OCI-LY1 (cell line): Measurements from ENCODE around the gene DOCK7.
"Not testable (repeated sequence)": the region's sequence is repeated elsewhere in the genome, so short reads cannot be mapped to it uniquely, and the experiment has no call there.

Source experiments
- H2AFZ ChIP-seq: fragments of 200-600 bp; sonication (generic), shearing (Covaris generic); 2 replicates; pipeline ENCODE4 v1.6.0; 2014; ENCODE audit warnings: antibody characterized with exemption, mild to moderate bottlenecking, low read length
- H3F3A ChIP-seq: fragments of 200-600 bp; sonication (generic), shearing (Covaris generic); 2 replicates; pipeline ENCODE4 v1.6.0; 2014; ENCODE audit warnings: mild to moderate bottlenecking, antibody characterized with exemption, low read length, moderate library complexity; ENCODE audit not compliant: insufficient read depth
- H3K27ac ChIP-seq: fragments of 200-600 bp; sonication (generic); 2 replicates; pipeline ENCODE4 v1.5.1; 2014; ENCODE audit warnings: low read length, mixed run types, mild to moderate bottlenecking, low read depth; ENCODE audit not compliant: poor library complexity, severe bottlenecking
- H3K27me3 ChIP-seq: fragments of 200-600 bp; sonication (generic); 2 replicates; pipeline ENCODE4 v1.6.0; 2014; ENCODE audit warnings: antibody characterized with exemption, mild to moderate bottlenecking, low read length, moderate library complexity; ENCODE audit not compliant: insufficient read depth
- H3K36me3 ChIP-seq: fragments of 200-600 bp; sonication (generic); 2 replicates; pipeline ENCODE4 v1.6.1; 2014; ENCODE audit warnings: mild to moderate bottlenecking, antibody characterized with exemption, low read length, moderate library complexity, mixed read lengths; ENCODE audit not compliant: insufficient read depth
- H3K4me1 ChIP-seq: fragments of 200-600 bp; sonication (generic); 2 replicates; pipeline ENCODE4 v1.5.1; 2014; ENCODE audit warnings: mild to moderate bottlenecking, low read length, moderate library complexity; ENCODE audit not compliant: insufficient read depth, severe bottlenecking
- H3K4me2 ChIP-seq: fragments of 200-600 bp; sonication (generic), shearing (Covaris generic); 2 replicates; pipeline ENCODE4 v1.6.1; 2014; ENCODE audit warnings: low read length
- H3K4me3 ChIP-seq: fragments of 200-600 bp; sonication (generic); 2 replicates; pipeline ENCODE4 v1.5.1; 2014; ENCODE audit warnings: low read length, low read depth, mild to moderate bottlenecking, mixed read lengths; ENCODE audit not compliant: poor library complexity, severe bottlenecking
- H3K79me2 ChIP-seq: fragments of 200-600 bp; shearing (Covaris generic); 2 replicates; pipeline ENCODE4 v1.6.1; 2016; ENCODE audit warnings: mixed run types, low read length, mixed read lengths; ENCODE audit not compliant: insufficient read depth
- H3K9ac ChIP-seq: fragments of 200-600 bp; sonication (generic), shearing (Covaris generic); 2 replicates; pipeline ENCODE4 v1.6.1; 2014; ENCODE audit warnings: mild to moderate bottlenecking, low read length, mixed read lengths
- H3K9me2 ChIP-seq: fragments of 200-600 bp; sonication (generic), shearing (Covaris generic); 2 replicates; pipeline ENCODE4 v1.6.1; 2014; ENCODE audit warnings: low read depth, mild to moderate bottlenecking, low read length, mixed read lengths
- H3K9me3 ChIP-seq: fragments of 200-600 bp; shearing (Covaris generic); 2 replicates; pipeline ENCODE4 v1.6.1; 2014; ENCODE audit warnings: low read length, mixed read lengths
- H4K20me1 ChIP-seq: fragments of 200-600 bp; sonication (generic), shearing (Covaris generic); 2 replicates; pipeline ENCODE4 v1.6.0; 2016; ENCODE audit warnings: mild to moderate bottlenecking, low read length; ENCODE audit not compliant: insufficient read depth
- EZH2 ChIP-seq: fragments of 200-600 bp; sonication (generic), shearing (Covaris generic); IDR thresholded peaks from 2 replicates; pipeline ENCODE4 v1.8.0; 2017; ENCODE audit warnings: borderline replicate concordance, mixed run types, mild to moderate bottlenecking, antibody characterized with exemption, low read length, moderate library complexity, mixed read lengths
- TF ChIP-seq, protein P1 (sequence below): fragments of 200-600 bp; sonication (generic), shearing (Covaris generic); IDR thresholded peaks from 2 replicates; pipeline ENCODE4 v1.5.1; 2017; ENCODE audit warnings: mild to moderate bottlenecking, antibody characterized with exemption, low read length, moderate library complexity, mixed read lengths

DOCK7 gene

DNA sequence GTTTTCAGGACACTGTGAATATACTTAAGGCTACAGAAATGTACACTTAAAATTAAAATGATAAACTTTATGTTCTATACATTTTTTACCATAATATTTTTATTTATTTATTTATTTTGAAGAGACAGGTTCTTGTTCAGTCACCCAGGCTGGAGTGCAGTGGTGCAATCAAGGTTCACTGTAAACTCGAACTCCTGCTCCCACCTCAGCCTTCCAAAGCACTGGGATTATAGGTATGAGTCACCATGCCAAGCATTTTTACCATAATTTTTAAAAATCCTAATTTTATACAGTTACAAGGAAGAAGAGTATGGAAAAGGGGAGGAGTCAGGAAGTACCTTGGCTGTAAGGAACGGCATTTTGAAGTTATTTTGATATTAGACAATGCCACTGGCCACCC, 114.5 kb downstream of the DOCK7 start:
- Histone ChIP-seq H3K4me3 (no peak overlapping the region), H3K36me3 (no peaks in the 10 kb centered on the region), H3K4me2 (no peak overlapping the region), H3K79me2 (no peaks in the 10 kb centered on the region), H3K27ac (no peak overlapping the region), H3K27me3 (no peaks in the 10 kb centered on the region), H3K4me1 (no peaks in the 10 kb centered on the region), H3K9ac (no peak overlapping the region), H3K9me3 (peaks cover 2% of the 10 kb centered on the region; the same call in 1 of the 2 replicates), H3F3A (no peaks in the 10 kb centered on the region), H4K20me1 (no peaks in the 10 kb centered on the region), H3K9me2 (no peaks in the 10 kb centered on the region), H2AFZ (no peak overlapping the region)
- TF ChIP-seq EZH2: no peak
- TF ChIP-seq, protein P1, sequence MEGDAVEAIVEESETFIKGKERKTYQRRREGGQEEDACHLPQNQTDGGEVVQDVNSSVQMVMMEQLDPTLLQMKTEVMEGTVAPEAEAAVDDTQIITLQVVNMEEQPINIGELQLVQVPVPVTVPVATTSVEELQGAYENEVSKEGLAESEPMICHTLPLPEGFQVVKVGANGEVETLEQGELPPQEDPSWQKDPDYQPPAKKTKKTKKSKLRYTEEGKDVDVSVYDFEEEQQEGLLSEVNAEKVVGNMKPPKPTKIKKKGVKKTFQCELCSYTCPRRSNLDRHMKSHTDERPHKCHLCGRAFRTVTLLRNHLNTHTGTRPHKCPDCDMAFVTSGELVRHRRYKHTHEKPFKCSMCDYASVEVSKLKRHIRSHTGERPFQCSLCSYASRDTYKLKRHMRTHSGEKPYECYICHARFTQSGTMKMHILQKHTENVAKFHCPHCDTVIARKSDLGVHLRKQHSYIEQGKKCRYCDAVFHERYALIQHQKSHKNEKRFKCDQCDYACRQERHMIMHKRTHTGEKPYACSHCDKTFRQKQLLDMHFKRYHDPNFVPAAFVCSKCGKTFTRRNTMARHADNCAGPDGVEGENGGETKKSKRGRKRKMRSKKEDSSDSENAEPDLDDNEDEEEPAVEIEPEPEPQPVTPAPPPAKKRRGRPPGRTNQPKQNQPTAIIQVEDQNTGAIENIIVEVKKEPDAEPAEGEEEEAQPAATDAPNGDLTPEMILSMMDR: no peak

DNA sequence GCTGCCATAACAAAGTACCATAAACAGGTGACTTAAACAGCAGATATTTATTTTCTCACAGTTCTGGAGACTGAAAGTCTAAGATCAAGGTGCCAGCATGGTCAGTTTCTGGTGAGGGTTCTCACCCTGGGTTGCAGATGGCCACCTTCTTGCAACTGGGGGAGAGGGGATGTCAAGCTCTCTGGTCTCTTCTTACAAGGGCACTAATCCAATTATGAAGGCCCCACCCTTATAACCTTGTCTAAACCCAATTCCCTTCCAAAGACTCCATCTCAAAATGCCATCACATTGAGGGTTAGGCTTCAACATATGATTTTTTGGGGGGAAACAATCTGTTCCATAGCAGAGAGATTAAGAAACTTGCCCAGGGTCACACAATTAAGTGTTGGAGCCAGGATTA, 115.7 kb downstream of the DOCK7 start:
- Histone ChIP-seq H2AFZ (no peak overlapping the region), H3K9ac (no peak overlapping the region), H3F3A (no peaks in the 10 kb centered on the region), H3K9me3 (peaks cover 2% of the 10 kb centered on the region; the same call in 1 of the 2 replicates), H3K36me3 (no peaks in the 10 kb centered on the region), H3K79me2 (no peaks in the 10 kb centered on the region), H4K20me1 (no peaks in the 10 kb centered on the region), H3K4me2 (no peak overlapping the region), H3K27me3 (no peaks in the 10 kb centered on the region), H3K4me1 (no peaks in the 10 kb centered on the region), H3K4me3 (no peak overlapping the region), H3K9me2 (no peaks in the 10 kb centered on the region), H3K27ac (no peak overlapping the region)
- TF ChIP-seq, protein P1: no peak
- no peak for TF ChIP-seq EZH2

DNA sequence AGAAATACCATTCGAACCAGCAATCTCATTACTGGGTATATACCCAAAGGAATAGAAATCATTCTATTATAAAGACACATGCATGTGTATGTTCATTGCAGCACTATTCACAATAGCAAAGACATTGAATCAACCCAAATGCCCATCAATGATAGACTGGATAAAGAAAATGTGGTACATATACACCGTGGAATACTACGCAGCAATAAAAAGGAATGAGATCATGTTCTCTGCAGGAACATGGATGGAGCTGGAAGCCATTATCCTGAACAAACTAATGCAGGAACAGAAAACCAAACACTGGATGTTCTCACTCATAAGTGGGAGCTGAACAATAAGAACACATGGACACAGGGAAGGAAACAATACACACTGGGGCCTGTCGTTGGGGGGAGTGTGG, 116.7 kb downstream of the DOCK7 start:
- H3K4me3 ChIP-seq, H3K9me2 ChIP-seq, H3K4me2 ChIP-seq, H3K9ac ChIP-seq, H4K20me1 ChIP-seq, H3K27me3 ChIP-seq, H3F3A ChIP-seq, H3K9me3 ChIP-seq, H2AFZ ChIP-seq, H3K79me2 ChIP-seq, H3K4me1 ChIP-seq, H3K27ac ChIP-seq, H3K36me3 ChIP-seq: not testable (repeated sequence)

DNA sequence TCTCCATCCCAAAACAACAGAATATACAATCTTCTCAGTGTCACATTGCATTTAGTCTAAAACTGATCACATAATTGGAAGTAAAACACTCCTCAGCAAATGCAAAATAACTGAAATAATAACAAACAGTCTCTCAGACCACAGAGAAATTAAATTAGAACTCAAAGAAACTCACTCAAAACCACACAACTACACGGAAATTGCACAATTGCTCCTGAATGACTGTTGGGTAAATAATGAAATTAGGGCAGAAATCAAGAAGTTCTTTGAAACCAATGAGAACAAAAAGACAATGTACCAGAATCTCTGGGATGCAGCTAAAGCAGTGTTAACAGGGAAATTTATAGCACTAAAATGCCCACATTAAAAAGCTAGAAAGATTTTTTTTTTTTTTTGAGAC, 120.3 kb downstream of the DOCK7 start:
- not testable (repeated sequence) for H3K4me2 ChIP-seq, H3K36me3 ChIP-seq, H3K9ac ChIP-seq, H3F3A ChIP-seq, H3K4me1 ChIP-seq, H3K9me3 ChIP-seq, H3K9me2 ChIP-seq, H2AFZ ChIP-seq, H3K27me3 ChIP-seq, H3K4me3 ChIP-seq, H4K20me1 ChIP-seq, H3K79me2 ChIP-seq, H3K27ac ChIP-seq

DNA sequence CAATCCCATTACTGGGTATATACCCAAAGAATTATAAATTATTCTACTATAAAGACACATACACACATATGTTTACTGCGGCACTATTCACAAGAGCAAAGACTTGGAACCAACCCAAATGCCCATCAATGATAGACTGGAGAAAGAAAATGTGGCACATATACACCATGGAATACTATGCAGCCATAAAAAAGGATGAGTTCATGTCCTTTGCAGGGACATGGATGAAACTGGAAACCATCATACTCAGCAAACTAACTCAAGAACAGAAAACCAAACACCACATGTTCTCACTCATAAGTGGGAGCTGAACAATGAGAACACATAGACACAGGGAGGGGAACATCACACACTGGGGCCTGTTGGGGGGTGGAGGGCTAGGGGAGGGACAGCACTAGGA, 121.0 kb downstream of the DOCK7 start:
- H4K20me1 ChIP-seq, H3K9ac ChIP-seq, H3K4me2 ChIP-seq, H3F3A ChIP-seq, H3K9me3 ChIP-seq, H3K9me2 ChIP-seq, H3K36me3 ChIP-seq, H2AFZ ChIP-seq, H3K79me2 ChIP-seq, H3K4me3 ChIP-seq, H3K27me3 ChIP-seq, H3K4me1 ChIP-seq, H3K27ac ChIP-seq: not testable (repeated sequence)
